ENCODE results near the gene SIM2. TPM values are rescaled to one million over a fixed set of nuclear protein-coding genes. Genes with fewer than 3 reads are reported as not detected.
"Not testable (repeated sequence)": the region's sequence is repeated elsewhere in the genome, so short reads cannot be mapped to it uniquely, and the experiment has no call there.

Gene SIM2, protein sequence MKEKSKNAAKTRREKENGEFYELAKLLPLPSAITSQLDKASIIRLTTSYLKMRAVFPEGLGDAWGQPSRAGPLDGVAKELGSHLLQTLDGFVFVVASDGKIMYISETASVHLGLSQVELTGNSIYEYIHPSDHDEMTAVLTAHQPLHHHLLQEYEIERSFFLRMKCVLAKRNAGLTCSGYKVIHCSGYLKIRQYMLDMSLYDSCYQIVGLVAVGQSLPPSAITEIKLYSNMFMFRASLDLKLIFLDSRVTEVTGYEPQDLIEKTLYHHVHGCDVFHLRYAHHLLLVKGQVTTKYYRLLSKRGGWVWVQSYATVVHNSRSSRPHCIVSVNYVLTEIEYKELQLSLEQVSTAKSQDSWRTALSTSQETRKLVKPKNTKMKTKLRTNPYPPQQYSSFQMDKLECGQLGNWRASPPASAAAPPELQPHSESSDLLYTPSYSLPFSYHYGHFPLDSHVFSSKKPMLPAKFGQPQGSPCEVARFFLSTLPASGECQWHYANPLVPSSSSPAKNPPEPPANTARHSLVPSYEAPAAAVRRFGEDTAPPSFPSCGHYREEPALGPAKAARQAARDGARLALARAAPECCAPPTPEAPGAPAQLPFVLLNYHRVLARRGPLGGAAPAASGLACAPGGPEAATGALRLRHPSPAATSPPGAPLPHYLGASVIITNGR
- total RNA-seq (under 1 TPM in 3 of 7 donors, not detected in 4; 0.11 to 0.23 (median 0.15) TPM), polyA plus RNA-seq (under 1 TPM; 0.01 to 0.03 TPM)
- long read RNA-seq, donor 1, result 0 reads
- long read RNA-seq, donor 2, result 0 reads
- long read RNA-seq, donor 3, result 0 reads

DNA sequence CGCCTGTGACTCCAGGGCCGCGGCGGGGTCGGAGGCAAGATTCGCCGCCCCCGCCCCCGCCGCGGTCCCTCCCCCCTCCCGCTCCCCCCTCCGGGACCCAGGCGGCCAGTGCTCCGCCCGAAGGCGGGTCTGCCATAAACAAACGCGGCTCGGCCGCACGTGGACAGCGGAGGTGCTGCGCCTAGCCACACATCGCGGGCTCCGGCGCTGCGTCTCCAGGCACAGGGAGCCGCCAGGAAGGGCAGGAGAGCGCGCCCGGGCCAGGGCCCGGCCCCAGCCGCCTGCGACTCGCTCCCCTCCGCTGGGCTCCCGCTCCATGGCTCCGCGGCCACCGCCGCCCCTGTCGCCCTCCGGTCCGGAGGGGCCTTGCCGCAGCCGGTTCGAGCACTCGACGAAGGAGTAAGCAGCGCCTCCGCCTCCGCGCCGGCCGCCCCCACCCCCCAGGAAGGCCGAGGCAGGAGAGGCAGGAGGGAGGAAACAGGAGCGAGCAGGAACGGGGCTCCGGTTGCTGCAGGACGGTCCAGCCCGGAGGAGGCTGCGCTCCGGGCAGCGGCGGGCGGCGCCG is at the start of gene SIM2:
SIM2 (plus strand) TSS at position 135 of the 565 bp plus-strand sequence. CDS start 632 bp downstream, outside the sequence.
- TF ChIP-seq, protein P1, sequence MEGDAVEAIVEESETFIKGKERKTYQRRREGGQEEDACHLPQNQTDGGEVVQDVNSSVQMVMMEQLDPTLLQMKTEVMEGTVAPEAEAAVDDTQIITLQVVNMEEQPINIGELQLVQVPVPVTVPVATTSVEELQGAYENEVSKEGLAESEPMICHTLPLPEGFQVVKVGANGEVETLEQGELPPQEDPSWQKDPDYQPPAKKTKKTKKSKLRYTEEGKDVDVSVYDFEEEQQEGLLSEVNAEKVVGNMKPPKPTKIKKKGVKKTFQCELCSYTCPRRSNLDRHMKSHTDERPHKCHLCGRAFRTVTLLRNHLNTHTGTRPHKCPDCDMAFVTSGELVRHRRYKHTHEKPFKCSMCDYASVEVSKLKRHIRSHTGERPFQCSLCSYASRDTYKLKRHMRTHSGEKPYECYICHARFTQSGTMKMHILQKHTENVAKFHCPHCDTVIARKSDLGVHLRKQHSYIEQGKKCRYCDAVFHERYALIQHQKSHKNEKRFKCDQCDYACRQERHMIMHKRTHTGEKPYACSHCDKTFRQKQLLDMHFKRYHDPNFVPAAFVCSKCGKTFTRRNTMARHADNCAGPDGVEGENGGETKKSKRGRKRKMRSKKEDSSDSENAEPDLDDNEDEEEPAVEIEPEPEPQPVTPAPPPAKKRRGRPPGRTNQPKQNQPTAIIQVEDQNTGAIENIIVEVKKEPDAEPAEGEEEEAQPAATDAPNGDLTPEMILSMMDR (IDR thresholded peaks at IDR 0.05), result no peak
- H3K27me3 ChIP-seq, result peaks cover 5% of the 10 kb centered on the region
- H3K27ac ChIP-seq, result no peak within 1 kb of the TSS
- WGBS, 3 donors, result 1% methylated on average over 47 to 70 of the region's 70 CpGs
- H3K36me3 ChIP-seq, result no peaks in the 10 kb centered on the region
- DNase-seq, result no peak
- H3K4me3 ChIP-seq, result peak within 1 kb of the TSS; percentile 27
- no peaks in the 10 kb centered on the region for H3K9me3 ChIP-seq
- peaks cover 6% of the 10 kb centered on the region for H3K4me1 ChIP-seq (ENCODE audit: insufficient read depth)
- intact Hi-C loops (cut with DNase I), result no loop called here

DNA sequence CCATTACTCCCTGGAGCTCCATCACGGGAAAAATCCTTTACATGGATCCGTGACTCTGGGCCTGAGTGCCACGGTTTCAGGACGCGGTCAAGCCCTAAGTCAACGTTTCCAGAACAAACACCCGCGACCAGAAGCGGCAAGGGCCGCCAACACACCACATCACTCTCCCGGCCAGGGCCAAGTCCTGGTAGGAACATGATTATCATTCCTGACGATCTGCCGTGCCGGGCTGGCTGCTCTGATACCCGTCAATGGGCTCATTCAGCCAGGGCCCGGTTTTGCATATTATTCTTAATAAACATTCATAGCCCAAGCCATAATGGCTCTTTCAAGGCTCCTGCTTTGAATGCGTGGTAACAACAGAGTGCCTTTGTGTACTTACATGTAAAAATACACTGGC is 44.6 kb upstream of the SIM2 start:
- Histone ChIP-seq H3K9me3 (no peaks in the 10 kb centered on the region), H3K27ac (no peak overlapping the region), H3K4me3 (no peak overlapping the region), H3K27me3 (no peaks in the 10 kb centered on the region), H3K36me3 (no peaks in the 10 kb centered on the region), H3K4me1 (ENCODE audit: insufficient read depth) (no peaks in the 10 kb centered on the region)
- intact Hi-C loops (cut with DNase I), result no loop called here
- DNase-seq, result no peak
- WGBS, 3 donors, result 82 to 87% (median 85%) methylated on average over 17 of the region's 17 CpGs
- TF ChIP-seq, protein P1 (IDR thresholded peaks at IDR 0.05), result no peak
- no peak for TF ChIP-seq EP300 (IDR thresholded peaks at IDR 0.05)
- no peak for TF ChIP-seq POLR2A (IDR thresholded peaks at IDR 0.05)

DNA sequence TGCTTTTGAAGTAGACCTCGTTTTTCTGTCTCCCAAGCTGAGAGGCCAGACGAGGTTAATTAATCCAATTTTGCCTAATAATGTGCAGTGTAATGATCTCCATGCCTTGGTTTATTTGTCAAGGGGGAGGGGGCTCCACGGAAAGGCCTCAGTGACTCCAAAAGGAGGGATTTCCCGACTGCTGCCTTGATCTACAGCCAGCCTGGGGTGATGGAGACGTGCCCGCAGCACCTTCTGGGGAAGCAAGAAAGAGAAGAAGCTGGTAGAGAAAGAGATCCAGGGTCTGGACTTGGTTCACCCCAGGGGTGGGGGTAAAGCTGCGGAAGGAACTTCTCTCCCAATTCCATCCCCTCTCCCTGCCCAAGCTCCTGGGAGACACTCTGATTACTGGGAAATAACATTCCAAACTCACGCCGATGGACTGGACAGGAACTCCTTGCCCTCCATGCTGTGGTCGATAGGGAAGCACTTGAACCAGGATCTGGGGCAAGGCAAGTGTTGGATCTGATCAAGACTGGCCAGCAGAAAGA is 44.1 kb upstream of the SIM2 start:
- no peak for DNase-seq
- no peaks in the 10 kb centered on the region for H3K4me1 ChIP-seq (ENCODE audit: insufficient read depth)
- TF ChIP-seq, protein P1 (IDR thresholded peaks at IDR 0.05), result no peak
- TF ChIP-seq EP300 (IDR thresholded peaks at IDR 0.05) (no peak), POLR2A (IDR thresholded peaks at IDR 0.05) (no peak)
- intact Hi-C loops (cut with DNase I), result no loop called here
- WGBS, 3 donors, result 74 to 84% (median 77%) methylated on average over 10 of the region's 10 CpGs
- H3K36me3 ChIP-seq, result no peaks in the 10 kb centered on the region
- no peaks in the 10 kb centered on the region for H3K27me3 ChIP-seq
- no peak overlapping the region for H3K4me3 ChIP-seq
- H3K27ac ChIP-seq, result no peak overlapping the region
- H3K9me3 ChIP-seq, result no peaks in the 10 kb centered on the region

DNA sequence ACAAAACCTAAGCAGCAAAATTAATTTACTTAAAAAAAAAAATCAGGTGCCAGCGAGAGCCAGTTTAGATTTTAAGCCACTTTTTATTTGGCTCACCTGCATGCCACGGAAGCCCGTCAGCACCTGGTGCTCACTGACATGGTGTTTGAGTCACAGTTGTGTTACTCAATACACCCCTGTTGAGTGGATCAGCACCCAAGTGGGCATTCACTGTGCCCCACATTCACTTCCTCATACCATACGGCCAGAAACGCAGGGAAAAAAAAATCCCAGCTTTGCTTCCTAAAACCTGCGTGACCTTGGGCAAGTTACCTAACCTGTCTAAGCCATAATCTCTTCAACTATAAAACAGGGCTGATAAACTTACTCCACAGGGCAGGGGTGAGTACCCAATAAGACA is 42.8 kb upstream of the SIM2 start:
- intact Hi-C loops (cut with DNase I), result no loop called here
- no peak for DNase-seq
- Histone ChIP-seq H3K27ac (no peak overlapping the region), H3K4me3 (no peak overlapping the region), H3K36me3 (no peaks in the 10 kb centered on the region), H3K4me1 (ENCODE audit: insufficient read depth) (no peaks in the 10 kb centered on the region), H3K27me3 (no peaks in the 10 kb centered on the region), H3K9me3 (no peaks in the 10 kb centered on the region)
- 77 to 83% (median 81%) methylated on average over 6 of the region's 6 CpGs for WGBS, 3 donors
- TF ChIP-seq POLR2A (IDR thresholded peaks at IDR 0.05), result no peak
- no peak for TF ChIP-seq EP300 (IDR thresholded peaks at IDR 0.05)
- TF ChIP-seq, protein P1 (IDR thresholded peaks at IDR 0.05), result no peak

DNA sequence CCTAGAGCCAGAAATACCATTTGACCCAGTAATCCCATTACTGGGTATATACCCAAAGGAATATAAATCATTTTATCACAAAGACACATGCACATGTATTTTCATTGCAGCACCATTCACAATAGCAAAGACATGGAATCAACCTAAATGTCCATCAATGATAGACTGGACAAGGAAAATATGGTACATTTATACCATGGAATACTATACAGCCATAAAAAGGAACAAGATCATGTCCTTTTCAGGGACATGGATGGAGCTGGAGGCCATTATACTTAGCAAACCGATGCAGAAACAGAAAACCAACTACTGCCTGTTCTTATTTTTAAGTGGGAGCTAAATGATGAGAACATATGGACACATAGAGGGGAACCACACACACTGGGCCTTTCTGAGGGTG is 41.6 kb upstream of the SIM2 start:
- WGBS, 3 donors, result 57 to 67% (median 59%) methylated on average over 1 of the region's 1 CpG
- H3K36me3 ChIP-seq; H3K9me3 ChIP-seq; H3K27ac ChIP-seq; H3K27me3 ChIP-seq; H3K4me3 ChIP-seq; intact Hi-C loops (cut with DNase I); DNase-seq; H3K4me1 ChIP-seq (ENCODE audit: insufficient read depth): not testable (repeated sequence)
